CD4-positive, alpha-beta T cell treated with Interleukin-17A for 4 hours (primary cell): ENCODE data around the gene RSRP1.
"Not testable (repeated sequence)": the region's sequence is repeated elsewhere in the genome, so short reads cannot be mapped to it uniquely, and the experiment has no call there.

ENCODE experiments used
- DNase-seq: peaks from one replicate; pipeline ENCODE4 v3.0.0-alpha.2; 2020; ENCODE audit warnings: mixed read lengths

RSRP1 gene, protein sequence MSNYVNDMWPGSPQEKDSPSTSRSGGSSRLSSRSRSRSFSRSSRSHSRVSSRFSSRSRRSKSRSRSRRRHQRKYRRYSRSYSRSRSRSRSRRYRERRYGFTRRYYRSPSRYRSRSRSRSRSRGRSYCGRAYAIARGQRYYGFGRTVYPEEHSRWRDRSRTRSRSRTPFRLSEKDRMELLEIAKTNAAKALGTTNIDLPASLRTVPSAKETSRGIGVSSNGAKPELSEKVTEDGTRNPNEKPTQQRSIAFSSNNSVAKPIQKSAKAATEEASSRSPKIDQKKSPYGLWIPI

DNA sequence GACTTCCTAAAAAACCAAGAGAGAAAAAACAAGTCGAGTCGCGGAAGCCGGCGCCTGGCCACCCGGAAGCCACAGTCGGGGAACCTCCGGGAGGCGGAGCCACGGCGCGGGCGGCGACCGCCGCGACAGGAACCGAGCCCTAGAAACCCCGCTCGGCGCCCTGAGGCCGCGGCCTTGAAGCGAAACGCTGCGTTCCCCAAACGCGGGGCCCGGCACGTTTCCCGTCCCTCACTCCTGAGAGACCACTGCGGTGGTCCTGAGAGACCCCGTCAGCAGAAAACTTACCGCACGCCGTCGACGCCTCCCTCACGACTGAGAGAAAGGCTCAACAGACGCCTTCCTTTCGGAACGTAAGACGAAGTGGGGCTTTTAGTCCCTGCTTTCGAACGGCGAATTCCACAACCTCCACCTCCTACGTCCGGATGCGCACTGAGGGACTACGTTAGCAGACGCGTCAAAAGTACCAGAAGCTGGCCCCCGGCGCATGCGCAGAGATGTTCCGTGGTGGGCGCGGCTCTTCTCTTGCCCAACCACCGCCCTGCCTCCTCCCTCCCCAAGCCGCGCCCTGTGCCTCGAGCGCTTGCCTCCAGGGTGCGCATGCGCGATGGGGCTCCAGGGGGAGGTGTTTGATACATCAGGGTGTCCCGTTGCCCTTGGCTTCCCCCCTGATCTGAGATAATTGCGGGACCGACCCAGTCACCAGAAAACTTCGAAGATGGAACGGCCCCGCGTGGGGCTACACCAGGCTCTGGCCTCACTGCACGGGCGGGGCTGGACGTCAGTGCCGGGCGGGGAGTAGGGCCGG lies at the start of gene RSRP1:
Gene RSRP1, minus strand, starts transcription at position 431 of the 805 bp plus-strand sequence. CDS start 491 bp downstream, outside the sequence.
- peak; percentile 100 for DNase-seq

DNA sequence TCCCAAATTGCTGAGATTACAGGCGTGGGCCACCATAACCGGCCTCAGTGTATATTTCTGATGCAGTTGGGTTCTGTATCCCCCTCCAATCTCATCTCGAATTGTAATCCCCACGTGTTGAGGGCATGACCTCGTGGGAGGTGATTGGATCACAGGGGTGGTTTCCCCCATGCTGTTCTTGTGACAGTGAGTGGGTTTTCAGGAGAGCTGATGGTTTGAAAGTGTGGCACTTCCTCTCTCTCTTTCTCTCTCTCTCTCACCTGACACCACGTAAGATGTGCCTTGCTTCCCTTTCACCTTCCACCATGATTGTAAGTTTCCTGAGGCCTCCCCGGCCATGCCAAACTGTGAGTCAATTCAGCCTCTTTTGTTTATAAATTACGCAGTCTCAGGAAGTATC lies 49.2 kb upstream of the RSRP1 start:
- DNase-seq = not testable (repeated sequence)

DNA sequence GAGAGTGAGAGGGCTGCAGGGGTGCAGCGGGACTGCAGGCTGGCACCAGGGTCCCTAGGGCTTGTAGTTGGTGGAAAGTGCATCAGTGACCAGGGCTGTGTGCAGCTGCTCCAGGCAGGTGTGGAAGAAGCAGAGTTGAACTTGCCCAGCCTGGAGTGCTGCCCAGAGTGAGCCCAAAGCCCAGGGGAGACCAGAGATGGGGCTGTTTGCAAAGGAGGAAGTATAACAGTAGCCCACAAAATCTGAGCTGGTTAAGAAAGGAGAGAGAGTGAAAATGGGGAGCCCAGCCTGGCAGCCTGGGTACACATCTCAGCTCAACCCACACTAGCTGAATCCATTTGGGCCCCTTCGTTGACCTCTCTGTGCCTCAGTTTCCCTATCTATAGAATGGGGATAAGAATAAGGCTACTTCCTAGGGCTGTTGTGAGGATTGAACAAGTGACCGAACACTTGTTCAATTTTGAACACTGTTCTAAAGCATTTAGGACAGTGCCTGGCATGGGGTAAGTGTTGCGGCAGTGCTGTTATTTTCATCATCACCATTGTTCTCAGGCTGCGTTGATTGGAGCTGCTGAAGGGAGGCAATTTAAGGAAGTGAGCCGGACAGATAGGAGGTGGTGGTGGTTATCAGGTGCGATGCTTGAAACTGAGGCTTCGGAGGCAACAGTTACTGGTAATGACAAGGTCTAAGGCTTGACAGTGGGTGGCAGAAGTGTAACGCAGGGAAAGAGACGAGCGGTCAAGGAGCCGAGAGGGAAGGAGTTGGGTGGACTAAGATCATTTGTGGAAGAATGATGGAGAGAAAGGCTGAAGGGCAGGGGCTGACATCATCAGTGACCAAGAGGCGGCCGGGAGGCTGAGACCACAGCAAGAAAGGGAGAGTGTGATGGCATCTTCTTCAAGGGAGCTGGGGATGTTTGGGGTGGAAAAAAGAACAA lies 47.9 kb upstream of the RSRP1 start:
- DNase-seq = not testable (repeated sequence)

DNA sequence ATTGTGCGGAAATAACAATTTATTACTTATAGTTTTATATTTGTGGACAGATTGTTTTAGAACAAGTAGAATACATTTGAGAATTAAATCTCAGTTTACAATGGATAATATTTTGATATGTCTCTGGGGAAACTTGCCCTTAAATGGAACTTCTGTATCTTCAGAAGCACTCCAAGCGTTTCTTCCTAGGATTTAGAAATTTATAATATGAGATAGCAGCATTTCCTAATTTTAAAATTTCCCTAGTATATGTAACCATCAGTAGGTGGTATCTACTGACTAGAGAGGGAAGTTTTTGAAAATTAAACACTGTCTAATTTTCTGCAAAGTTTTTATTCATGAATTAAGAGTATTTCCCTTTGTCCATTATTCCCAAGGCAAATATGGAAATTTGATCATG lies 46.2 kb upstream of the RSRP1 start:
- DNase-seq = not testable (repeated sequence)

DNA sequence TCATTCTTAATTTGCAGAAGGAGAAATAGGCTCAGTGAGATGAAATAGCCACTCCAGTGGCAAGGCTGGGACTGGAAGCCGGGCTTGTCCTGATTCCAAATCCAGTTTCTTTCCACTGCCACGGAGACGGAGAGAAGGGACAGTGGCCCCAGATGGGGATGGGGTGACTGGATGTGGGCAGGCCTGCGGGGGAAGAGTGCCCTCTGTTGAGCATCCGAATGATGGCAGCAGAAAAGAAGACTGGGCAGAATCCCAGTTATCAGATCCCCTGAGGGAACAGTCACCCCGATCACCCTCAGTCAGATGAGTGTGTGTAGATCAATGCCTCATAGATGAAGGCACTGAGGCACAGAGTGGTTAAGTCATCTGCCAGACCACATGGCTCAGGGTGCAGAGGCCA lies 42.8 kb upstream of the RSRP1 start:
- DNase-seq = not testable (repeated sequence)

DNA sequence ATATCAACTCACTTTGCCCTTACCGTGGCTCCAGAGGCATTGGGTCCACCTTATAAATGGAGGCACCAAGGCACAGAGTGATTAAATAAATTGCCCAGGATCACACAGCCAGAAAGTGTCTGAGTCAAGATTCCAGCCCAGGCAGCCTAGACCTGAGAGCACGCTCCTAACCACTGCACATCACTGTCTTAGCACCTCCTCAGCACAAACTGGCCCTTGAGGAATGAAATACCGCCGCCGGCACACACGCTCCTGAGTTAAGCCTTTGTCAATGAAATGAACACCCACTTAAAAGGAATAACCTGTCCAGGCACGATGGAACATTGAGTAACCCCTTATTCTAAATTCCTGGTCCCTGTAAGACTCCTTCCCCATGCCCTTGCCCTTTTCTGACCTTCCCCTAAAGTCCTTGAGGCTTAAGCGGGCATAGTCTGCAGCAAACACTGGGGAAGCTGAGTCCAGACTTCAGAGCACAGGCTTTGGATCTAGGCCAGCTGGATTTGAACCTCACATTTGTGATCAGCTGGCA lies 41.4 kb upstream of the RSRP1 start:
- DNase-seq = not testable (repeated sequence)

DNA sequence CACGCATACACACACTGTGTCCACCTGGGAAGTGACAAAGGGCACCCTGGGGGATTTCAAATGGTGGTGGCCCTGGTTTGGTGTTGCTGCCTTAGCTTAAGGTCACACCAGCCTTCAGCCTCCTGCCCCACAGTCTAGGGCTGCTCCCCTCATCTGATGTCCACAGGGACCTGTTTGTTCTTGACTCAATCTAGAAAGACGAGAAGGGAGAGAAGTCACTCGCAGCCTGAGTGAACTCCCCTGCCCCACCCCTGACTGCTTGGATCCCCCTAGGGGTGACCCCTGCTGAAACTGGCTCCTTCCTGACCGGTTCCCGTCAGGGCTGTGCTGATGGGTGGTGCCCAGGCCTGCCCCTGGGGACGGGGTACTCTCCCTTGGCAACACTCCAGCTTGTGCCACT lies 39.9 kb upstream of the RSRP1 start:
- not testable (repeated sequence) for DNase-seq

DNA sequence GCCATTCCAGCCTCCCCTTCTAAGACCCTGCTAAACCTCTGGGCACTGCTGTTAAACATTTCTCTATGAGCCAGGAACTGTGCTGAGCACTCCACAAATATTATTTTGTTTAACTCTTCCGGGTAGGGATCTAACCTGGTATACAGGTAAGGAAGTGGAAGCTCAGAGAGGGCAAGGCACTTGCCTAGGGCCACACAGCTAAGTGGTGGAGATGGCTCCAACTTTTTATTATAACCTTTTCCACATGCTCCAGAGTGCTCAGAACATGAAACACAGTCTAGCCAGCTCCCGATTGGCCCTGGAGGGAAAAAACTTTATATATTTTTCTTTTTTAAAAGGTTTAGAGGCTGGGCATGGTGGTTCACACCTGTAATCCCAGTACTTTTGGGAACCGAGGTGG lies 38.6 kb upstream of the RSRP1 start:
- not testable (repeated sequence) for DNase-seq

DNA sequence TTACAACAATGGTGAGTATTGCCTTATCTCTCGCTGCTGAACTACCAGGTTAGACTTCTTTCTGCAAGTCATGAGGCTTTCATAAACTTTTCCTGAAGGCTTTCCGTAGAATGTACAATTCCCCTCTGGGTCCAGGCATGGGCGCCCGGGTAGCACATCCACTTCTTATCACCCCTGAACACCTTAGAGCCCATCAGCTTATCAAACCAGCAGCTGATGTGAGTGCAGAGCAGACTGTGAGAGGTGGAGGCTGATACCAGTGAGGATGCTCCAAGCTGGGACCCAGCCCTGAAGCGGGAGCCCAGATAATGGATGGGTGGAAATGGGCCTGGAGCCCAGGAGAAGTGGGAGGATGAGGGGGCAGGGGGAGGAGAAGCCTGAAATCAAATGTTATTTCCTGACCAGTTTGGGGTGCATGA lies 32.4 kb upstream of the RSRP1 start:
- not testable (repeated sequence) for DNase-seq

DNA sequence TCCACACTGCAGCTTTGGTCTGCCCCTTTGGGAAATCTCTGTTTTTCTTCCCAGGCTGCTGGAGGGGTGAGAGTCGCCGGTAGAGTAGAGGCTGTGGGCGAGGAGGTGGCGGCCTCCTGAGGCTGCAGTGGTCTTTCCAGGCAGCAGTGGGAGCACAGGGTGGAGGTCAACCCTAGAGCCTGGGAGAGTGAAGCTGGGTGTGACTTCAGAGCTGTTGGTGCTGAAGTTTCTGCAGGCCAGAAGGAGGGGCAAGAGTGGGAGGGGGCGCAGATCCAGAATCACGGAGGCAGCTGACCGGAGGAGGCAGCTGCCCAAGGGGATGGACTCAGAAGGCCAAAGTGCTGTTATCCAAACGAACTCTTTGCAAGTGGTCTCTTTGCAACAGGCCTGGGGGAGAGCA lies 31.5 kb upstream of the RSRP1 start:
- not testable (repeated sequence) for DNase-seq

DNA sequence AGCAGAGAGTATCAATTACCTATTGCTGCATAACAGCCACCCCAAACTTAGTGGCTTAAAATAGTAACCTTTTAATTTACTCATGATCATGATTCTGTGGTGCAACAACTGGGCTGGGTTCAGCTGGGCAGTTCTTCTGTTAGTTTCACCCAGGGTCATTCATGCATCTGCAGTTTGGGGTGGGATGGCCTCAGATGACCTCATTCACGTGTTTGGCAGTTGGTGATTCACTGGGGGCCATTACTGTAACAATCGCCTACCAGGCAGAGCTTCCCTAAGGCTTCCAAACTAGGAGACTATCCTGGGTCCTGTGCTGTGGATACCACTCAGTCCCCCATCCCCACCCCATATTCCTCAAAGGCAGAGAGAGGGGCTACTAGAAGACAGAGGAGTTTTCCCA lies 31.1 kb upstream of the RSRP1 start:
- DNase-seq = not testable (repeated sequence)

DNA sequence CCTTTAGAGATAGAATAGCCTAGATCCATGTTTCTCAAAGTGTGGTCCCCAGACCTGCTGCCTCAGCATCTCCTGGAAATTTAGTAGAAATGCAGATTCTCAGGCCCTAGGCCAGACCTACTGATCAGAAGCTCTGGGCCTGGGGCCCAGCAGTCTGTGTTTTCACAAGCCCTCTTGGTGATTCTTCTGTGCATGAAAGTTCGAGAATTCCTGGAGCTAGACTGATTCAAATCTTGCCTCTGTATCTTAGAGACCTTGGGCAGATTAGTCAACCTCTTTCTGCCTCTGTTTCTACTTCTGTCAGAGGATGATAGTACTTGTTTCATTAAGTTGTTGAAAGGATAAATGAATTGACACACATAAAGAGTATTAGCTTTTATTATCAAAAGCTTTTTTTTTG lies 30.0 kb upstream of the RSRP1 start:
- DNase-seq = not testable (repeated sequence)

DNA sequence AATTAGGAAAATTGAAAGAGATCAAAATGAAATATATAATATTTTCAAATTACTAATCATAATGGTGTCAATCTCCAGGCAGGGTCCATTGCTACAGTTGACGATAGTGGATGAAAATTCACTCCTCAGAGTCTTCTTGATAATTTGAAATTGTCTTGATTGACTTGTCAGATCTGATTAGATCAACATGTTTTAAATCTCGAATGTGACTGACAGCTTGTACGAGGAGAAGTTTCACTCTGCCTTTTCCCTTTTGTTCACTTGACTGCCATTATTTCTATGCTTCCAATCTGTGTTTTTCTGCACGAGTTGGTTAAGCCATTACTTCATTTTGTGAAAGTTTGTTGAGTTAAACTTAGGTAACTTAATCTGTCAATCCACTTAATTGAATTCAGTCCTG lies 28.4 kb upstream of the RSRP1 start:
- DNase-seq = not testable (repeated sequence)

DNA sequence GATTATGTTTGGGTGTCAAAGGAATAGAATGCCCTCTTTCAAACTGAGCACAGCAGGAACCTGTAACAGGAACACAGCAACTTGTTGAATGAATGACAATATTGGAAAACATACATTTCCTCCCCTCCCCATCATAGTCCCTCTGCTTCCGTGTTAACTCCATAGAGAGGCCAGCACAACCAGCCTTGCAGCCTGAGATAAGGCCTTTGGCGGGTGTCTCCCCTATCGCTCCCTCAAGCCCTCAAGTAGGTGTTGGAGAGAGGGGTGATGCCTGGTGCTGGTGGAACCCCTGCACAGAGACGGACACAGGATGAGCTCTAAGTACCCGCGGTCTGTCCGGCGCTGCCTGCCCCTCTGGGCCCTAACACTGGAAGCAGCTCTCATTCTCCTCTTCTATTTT lies 25.0 kb upstream of the RSRP1 start, which contains the start of gene RHD:
Gene RHD, plus strand, starts transcription at position 272 of the 400 bp plus-strand sequence. Its CDS starts 39 bp downstream, at position 311.
- DNase-seq = not testable (repeated sequence)

DNA sequence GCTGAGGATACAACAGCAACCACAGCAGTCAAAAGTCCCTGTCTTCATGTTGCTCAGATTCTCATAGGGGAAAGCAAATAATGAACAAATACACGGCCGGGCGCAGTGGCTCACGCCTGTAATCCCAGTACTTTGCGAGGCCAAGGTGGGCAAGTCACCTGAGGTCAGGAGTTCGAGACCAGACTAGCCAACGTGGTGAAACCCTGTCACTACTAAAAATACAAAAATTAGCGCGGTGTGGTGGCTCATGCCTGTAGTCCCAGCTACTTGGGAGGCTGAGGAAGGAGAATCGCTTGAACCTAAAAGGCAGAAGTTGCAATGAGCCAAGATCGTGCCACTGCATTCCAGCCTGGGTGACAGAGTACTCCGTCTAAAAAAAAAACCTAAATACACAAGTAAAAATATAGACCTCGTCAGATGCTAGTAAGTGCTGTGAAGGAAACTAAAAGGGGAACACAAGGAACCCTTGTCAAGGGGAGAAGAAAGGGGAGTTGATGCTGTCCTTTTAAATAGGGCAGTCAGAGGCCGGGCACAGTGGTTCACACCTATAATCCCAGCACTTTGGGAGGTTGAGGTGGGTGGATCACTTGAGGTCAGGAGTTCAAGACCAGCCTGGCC lies 21.0 kb upstream of the RSRP1 start:
- DNase-seq = not testable (repeated sequence)

DNA sequence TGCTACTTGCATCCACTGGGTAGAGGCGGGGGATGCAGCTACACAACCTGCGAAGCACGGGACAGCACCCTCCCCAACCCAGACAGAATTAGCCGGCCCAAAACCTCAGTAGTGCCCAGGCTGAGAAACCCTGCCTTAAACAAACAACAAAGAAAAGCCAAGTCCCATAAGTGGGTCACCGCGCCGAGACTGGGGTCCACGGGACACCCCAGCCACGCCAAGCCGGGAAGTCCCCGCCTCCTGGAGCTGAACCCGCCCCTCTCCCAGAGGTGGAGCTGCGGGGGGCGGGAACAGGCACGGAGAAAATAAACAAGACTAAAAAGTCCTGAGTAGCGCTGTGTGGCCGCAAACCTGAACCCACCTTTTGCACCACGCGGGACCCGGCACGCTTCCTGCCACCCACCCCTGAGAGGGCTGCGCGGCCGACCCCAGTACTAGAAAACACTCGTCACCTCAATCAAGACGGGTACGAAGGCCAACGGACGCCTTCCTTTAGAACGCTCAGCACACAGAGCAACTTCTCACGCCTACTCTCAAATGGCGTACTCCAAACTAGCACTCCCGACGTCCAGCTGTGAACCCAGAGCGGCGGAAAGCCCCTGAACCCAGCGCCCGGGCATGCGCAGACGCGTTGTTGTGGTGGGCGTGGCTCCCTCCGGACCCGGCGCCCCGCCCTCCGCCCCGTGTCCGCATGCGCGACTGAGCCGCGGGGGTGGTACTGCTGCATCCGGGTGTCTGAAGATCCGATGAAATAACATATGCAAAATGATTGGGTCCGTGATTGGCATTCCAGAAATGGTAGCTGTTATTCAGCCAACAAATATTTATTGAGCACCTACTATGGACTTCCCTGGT lies 20.3 kb upstream of the RSRP1 start:
- not testable (repeated sequence) for DNase-seq

DNA sequence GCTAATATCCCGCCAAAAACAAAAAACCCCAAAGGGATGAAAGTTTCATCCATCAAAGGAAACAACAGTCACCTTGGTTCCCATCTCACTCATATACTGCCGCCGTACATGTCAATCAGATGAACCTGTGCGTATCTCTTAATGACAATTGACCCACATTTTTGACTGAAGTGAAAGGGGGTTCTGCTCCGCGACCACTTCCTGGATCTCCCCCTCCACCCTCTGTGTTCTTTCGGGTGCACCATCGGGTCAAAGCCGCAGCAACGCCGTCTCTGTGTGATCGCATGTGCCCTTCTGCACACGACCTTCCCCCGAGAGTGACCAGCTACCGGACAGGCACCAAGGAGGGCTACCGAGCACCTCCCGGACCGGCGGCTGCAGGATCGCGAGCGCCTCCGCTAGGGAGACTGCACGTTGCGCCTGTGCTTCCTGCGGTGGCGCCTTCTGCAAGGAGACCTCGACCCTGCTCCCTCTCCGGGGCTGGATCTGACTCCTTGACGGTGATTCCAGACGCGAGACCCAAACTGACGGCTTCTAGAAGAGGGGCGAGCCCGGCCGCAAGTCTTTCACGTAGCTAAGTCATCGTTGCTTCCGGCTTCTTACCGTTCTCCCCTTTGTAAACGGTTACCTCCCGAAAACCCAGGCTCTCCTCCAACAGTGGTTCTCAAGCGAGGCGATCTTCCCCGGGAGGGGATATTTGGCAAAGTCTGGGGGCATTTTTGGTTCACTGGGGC lies 19.5 kb upstream of the RSRP1 start:
- DNase-seq = not testable (repeated sequence)

DNA sequence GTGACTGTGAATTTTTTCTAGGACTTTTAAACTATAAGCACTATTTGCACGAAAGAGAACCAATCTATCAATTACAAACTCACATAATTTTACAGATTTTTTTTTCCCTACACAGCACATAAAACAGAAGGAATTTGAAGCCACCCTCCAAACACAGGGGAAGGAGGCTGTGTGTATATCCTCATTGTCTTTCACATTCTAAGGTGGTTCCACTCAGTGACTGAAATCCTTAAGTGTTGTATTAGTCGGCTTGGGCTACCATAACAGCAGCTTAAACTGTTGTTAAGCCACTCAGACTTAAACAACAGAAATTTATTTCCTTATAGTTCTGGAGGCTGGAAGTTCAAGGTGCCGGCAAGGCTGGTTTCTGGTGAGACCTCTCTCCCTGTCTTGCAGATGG lies 13.1 kb upstream of the RSRP1 start:
- not testable (repeated sequence) for DNase-seq

DNA sequence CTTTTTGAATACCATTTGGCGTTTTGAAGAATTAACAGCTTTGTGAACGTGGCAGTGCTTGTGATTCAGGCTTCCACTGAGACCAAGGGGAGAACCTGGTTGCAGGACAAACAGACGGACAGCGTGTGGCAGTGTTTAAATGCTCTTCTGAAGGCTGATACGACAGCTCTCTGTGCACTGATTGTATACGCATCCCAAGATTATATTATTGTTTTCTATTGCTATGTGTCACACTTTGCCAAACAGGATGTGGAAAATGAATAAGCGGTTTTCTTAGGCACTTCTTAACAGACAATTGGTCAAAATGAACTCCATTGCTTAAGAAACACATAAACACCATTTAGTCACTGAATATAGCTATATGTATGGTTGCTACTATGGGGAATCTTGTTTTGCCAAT lies 12.6 kb upstream of the RSRP1 start:
- DNase-seq = not testable (repeated sequence)

DNA sequence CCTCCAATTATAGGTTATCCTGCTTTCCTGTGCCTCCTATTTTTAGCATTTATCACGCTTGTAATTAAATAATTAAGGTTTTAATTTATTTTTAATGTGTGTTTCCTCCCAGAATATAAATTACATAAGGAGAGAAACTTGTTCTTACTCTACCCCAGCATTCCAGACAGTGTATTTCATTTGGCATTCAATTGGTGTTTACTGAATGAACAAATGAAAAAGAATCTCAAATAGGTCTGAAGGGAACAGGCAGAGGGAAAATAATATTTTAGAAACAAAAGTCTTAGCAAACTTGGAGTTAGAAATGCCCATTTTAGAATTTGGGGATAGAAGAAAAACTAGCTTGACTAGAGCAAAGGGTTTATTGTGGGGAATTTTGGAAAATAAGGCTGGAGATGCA lies 9.9 kb upstream of the RSRP1 start:
- no peak for DNase-seq
